Gastrocnemius medialis (tissue), 4 donors: ENCODE results near the gene WNT3. TPM values are rescaled to one million over a fixed set of nuclear protein-coding genes. Genes with fewer than 3 reads are reported as not detected.
A peak's percentile ranks its signal among the peaks of the same experiment; 100 is the strongest.
"Not testable (repeated sequence)": the region's sequence is repeated elsewhere in the genome, so short reads cannot be mapped to it uniquely, and the experiment has no call there.

ENCODE experiments used
- ATAC-seq, 2 donors: fragments of 150-250 bp; one replicate each; pipeline ENCODE4 v1.9.1; 2016
- DNase-seq, 2 donors: peaks; one replicate each; pipeline ENCODE4 v3.0.0-alpha.2; 2019
- H3K27ac ChIP-seq, 4 donors: fragments of 200-600 bp; sonication (generic); 1 replicate in 1 of 4; 2 replicates in 3 of 4; pipeline ENCODE4 v1.5.1; 2016 to 2018; ENCODE audit warnings: mild to moderate bottlenecking in 2 of 4, moderate library complexity in 1 of 4
- H3K27me3 ChIP-seq, 3 donors: fragments of 200-600 bp; sonication (generic) in 2 of 3; 1 replicate in 1 of 3; 2 replicates in 2 of 3; pipeline versions ENCODE4 v1.5.1 to v1.6.0; 2016 to 2019; ENCODE audit warnings: mild to moderate bottlenecking in 1 of 3, moderate library complexity in 1 of 3
- H3K36me3 ChIP-seq, 2 donors: fragments of 200-600 bp; sonication (generic) in 1 of 2; one replicate each; pipeline ENCODE4 v1.5.1; 2017 to 2018
- H3K4me1 ChIP-seq, 2 donors: fragments of 200-600 bp; sonication (generic) in 1 of 2; one replicate each; pipeline ENCODE4 v1.5.1; 2016 to 2017; ENCODE audit warnings: mild to moderate bottlenecking in 2 of 2
- H3K4me3 ChIP-seq, 4 donors: fragments of 200-600 bp; sonication (generic) in 3 of 4; 1 replicate in 1 of 4; 2 replicates in 3 of 4; pipeline ENCODE4 v1.5.1; 2016 to 2019; ENCODE audit warnings: mild to moderate bottlenecking in 2 of 4
- H3K9me3 ChIP-seq, 3 donors: fragments of 200-600 bp; sonication (generic) in 2 of 3; 1 replicate in 1 of 3; 2 replicates in 2 of 3; pipeline ENCODE4 v1.5.1; 2016 to 2019
- CTCF ChIP-seq, 5 experiments: fragments of 450-650 bp in 3 of 5; fragments of 200-600 bp in 2 of 5; sonication (generic) in 2 of 5; IDR thresholded peaks in 4 of 5; conservative IDR thresholded peaks in 1 of 5; 1 replicate in 4 of 5; 2 replicates in 1 of 5; pipeline ENCODE4 v1.5.1; 2016 to 2019; ENCODE audit warnings: antibody characterized with exemption in 5 of 5, mild to moderate bottlenecking in 3 of 5, moderate library complexity in 3 of 5
- POLR2A ChIP-seq, 2 donors: fragments of 450-650 bp; IDR thresholded peaks; one replicate each; pipeline ENCODE4 v1.6.1; 2017; ENCODE audit warnings: antibody characterized with exemption in 2 of 2, mild to moderate bottlenecking in 2 of 2, moderate library complexity in 2 of 2
- in situ Hi-C, 4 donors: fragments of 200-750 bp; cut with MboI; loops; one replicate each; pipeline versions ENCODE4 v1.15.0 to v1.8.0; 2017; ENCODE audit warnings: low sequenced_read_pairs in 4 of 4
- intact Hi-C: fragments of 100-400 bp; cut with DNase I; formaldehyde crosslinking; loops from one replicate; pipeline ENCODE4 v1.15.1; 2023; ENCODE audit warnings: low total_unique reads
- total RNA-seq, 4 donors: library from RNA; depleted of rRNA; stranded (reverse); fragments of >200 nt; gene quantifications; one replicate each; pipeline versions ENCODE4 v1.1.0 to v1.2.3, GENCODE V29; 2016

Gene WNT3
- total RNA-seq, 4 donors from 2014 or later = 0.19 TPM; not detected in 3

- no peaks in the 10 kb centered on the region for H3K4me1 ChIP-seq
- no peak overlapping the region for H3K27ac ChIP-seq
- no peaks in the 10 kb centered on the region for H3K36me3 ChIP-seq
- no peak overlapping the region for H3K4me3 ChIP-seq
- ATAC-seq (no peak), DNase-seq (no peak)
- intact Hi-C loops (no loop called here), in situ Hi-C loops (loop anchor here in 2 of 4 donors (25.0 kb wide), 1 partner anchor 171 kb away; no protein-coding TSS in a partner anchor)
- H3K9me3 ChIP-seq = no peaks in the 10 kb centered on the region
- TF ChIP-seq POLR2A (IDR thresholded peaks at IDR 0.05) (no peak), CTCF (IDR thresholded peaks at IDR 0.05 in 4 of 5, conservative IDR thresholded peaks at IDR 0.05 in 1 of 5) (peak; percentile 21 to 76 (median 54))
- peaks cover 19 to 32% (median 30%) of the 10 kb centered on the region in 3 donors for H3K27me3 ChIP-seq
Observed at GRCh38 chr17:46841561-46842379, 23.3 kb upstream of the WNT3 start.

- H3K4me1 ChIP-seq, H3K9me3 ChIP-seq, H3K4me3 ChIP-seq, DNase-seq, H3K27ac ChIP-seq, H3K36me3 ChIP-seq, ATAC-seq, intact Hi-C loops: not testable (repeated sequence)
- peaks cover 19 to 32% (median 30%) of the 10 kb centered on the region in 3 donors for H3K27me3 ChIP-seq
- in situ Hi-C loops = loop anchor here in 2 of 4 donors (25.0 kb wide), 1 partner anchor 172 kb away; no protein-coding TSS in a partner anchor
Observed at GRCh38 chr17:46840596-46840995, 22.1 kb upstream of the WNT3 start.

GRCh38 chr17:46839211-46839610 lies 20.7 kb upstream of the WNT3 start:
- in situ Hi-C loops = loop anchor here in 2 of 4 donors (25.0 kb wide), 1 partner anchor 173 kb away; no protein-coding TSS in a partner anchor
- intact Hi-C loops = no loop called here
- DNase-seq (no peak), ATAC-seq (no peak)
- H3K4me1 ChIP-seq = no peaks in the 10 kb centered on the region
- H3K27ac ChIP-seq = no peak overlapping the region
- peaks cover 19 to 32% (median 24%) of the 10 kb centered on the region in 3 donors for H3K27me3 ChIP-seq
- no peaks in the 10 kb centered on the region for H3K9me3 ChIP-seq
- H3K4me3 ChIP-seq = no peak overlapping the region
- no peaks in the 10 kb centered on the region for H3K36me3 ChIP-seq
- TF ChIP-seq POLR2A (IDR thresholded peaks at IDR 0.05) (no peak), CTCF (IDR thresholded peaks at IDR 0.05 in 4 of 5, conservative IDR thresholded peaks at IDR 0.05 in 1 of 5) (no peak)

GRCh38 chr17:46837521-46837920 lies 19.0 kb upstream of the WNT3 start:
- H3K36me3 ChIP-seq = no peaks in the 10 kb centered on the region
- in situ Hi-C loops = loop anchor here in 2 of 4 donors (25.0 kb wide), 1 partner anchor 175 kb away; no protein-coding TSS in a partner anchor
- TF ChIP-seq CTCF (IDR thresholded peaks at IDR 0.05 in 4 of 5, conservative IDR thresholded peaks at IDR 0.05 in 1 of 5) (no peak), POLR2A (IDR thresholded peaks at IDR 0.05) (no peak)
- peaks cover 16 to 20% (median 18%) of the 10 kb centered on the region in 3 donors for H3K27me3 ChIP-seq
- DNase-seq (no peak), ATAC-seq (no peak)
- no peaks in the 10 kb centered on the region for H3K4me1 ChIP-seq
- intact Hi-C loops = no loop called here
- no peaks in the 10 kb centered on the region for H3K9me3 ChIP-seq
- H3K27ac ChIP-seq = no peak overlapping the region
- H3K4me3 ChIP-seq = no peak overlapping the region

GRCh38 chr17:46836500-46836899 lies 18.0 kb upstream of the WNT3 start:
- H3K27ac ChIP-seq = no peak overlapping the region
- no peak overlapping the region for H3K4me3 ChIP-seq
- H3K27me3 ChIP-seq = peaks cover 7 to 12% (median 8%) of the 10 kb centered on the region in 3 donors
- in situ Hi-C loops = loop anchor here in 2 of 4 donors (25.0 kb wide), 1 partner anchor 176 kb away; no protein-coding TSS in a partner anchor
- TF ChIP-seq CTCF (IDR thresholded peaks at IDR 0.05 in 4 of 5, conservative IDR thresholded peaks at IDR 0.05 in 1 of 5) (no peak), POLR2A (IDR thresholded peaks at IDR 0.05) (no peak)
- intact Hi-C loops = no loop called here
- ATAC-seq (no peak), DNase-seq (no peak)
- no peaks in the 10 kb centered on the region for H3K9me3 ChIP-seq
- no peaks in the 10 kb centered on the region for H3K36me3 ChIP-seq
- H3K4me1 ChIP-seq = no peaks in the 10 kb centered on the region
